IMR-90 (cell line): ENCODE data around the gene KCNQ1. TPM values are rescaled to one million over a fixed set of nuclear protein-coding genes. Genes with fewer than 3 reads are reported as not detected.

Experiments
- ATAC-seq: fragments of 200-7000 bp; cut with Tn5 transposase; 2 replicates; pipeline ENCODE4 v1.9.1; 2020; ENCODE audit warnings: low read depth, mild to moderate bottlenecking, moderate library complexity
- BruUV-seq: library from RNA; stranded (reverse); fragments of 400-500 nt; replicated peaks from 2 replicates; lab custom pipeline; 2021; lab: Mats Ljungman, UMichigan
- CTCF ChIA-PET: fragments of 300-600 bp; formaldehyde crosslinking; extraction: SDS; loops from one replicate; lab custom pipeline; 2021; ENCODE audit warnings: antibody characterized with exemption; lab: Yijun Ruan, JAX
- POLR2A ChIA-PET: fragments of 300-600 bp; sonication (Branson Sonifier 250); formaldehyde crosslinking; loops from one replicate; lab custom pipeline; 2022; ENCODE audit warnings: antibody characterized with exemption; ENCODE audit not compliant: unreplicated experiment; lab: Charles Lee
- DNase-seq: peaks from one replicate; pipeline ENCODE4 v3.0.0; 2013
- H2AFZ ChIP-seq: replicated peaks from 2 replicates; pipeline ENCODE3; 2013; ENCODE audit warnings: low read length, mild to moderate bottlenecking; ENCODE audit not compliant: poor library complexity
- H2AK5ac ChIP-seq: 2 replicates; pipeline ENCODE4 v1.6.1; 2013; ENCODE audit warnings: low read depth, low read length, inconsistent platforms
- H2AK9ac ChIP-seq: replicated peaks from 2 replicates; pipeline ENCODE3; 2013; ENCODE audit warnings: mild to moderate bottlenecking, low read depth, low read length, moderate library complexity; ENCODE audit not compliant: poor library complexity
- H2BK120ac ChIP-seq: 2 replicates; pipeline ENCODE4 v1.6.1; 2013; ENCODE audit warnings: low read depth, low read length, inconsistent platforms
- H2BK15ac ChIP-seq: 3 replicates; pipeline ENCODE4 v1.6.1; 2013; ENCODE audit warnings: low read depth, low read length, inconsistent platforms
- H2BK20ac ChIP-seq: 2 replicates; pipeline ENCODE4 v1.6.1; 2013; ENCODE audit warnings: low read depth, mild to moderate bottlenecking, inconsistent platforms, low read length, moderate library complexity
- H2BK5ac ChIP-seq: 2 replicates; pipeline ENCODE4 v1.6.1; 2013; ENCODE audit warnings: mild to moderate bottlenecking, low read depth, low read length, inconsistent platforms; ENCODE audit not compliant: poor library complexity, severe bottlenecking
- H3K14ac ChIP-seq: replicated peaks from 2 replicates; pipeline ENCODE4 v1.6.1; 2013; ENCODE audit warnings: low read depth, low read length, inconsistent platforms
- H3K18ac ChIP-seq: 2 replicates; pipeline ENCODE4 v1.6.1; 2013; ENCODE audit warnings: low read depth, low read length, control low read depth
- H3K23ac ChIP-seq: 2 replicates; pipeline ENCODE4 v1.6.1; 2013; ENCODE audit warnings: low read depth, low read length, inconsistent platforms
- H3K27ac ChIP-seq: 2 replicates; pipeline ENCODE4 v1.5.1; 2013; ENCODE audit warnings: mild to moderate bottlenecking, control low read depth, low read length; ENCODE audit not compliant: insufficient read depth
- H3K27me3 ChIP-seq: 2 replicates; pipeline ENCODE4 v1.6.1; 2013; ENCODE audit warnings: low read length; ENCODE audit not compliant: control insufficient read depth, insufficient read depth
- H3K36me3 ChIP-seq: 2 replicates; pipeline ENCODE4 v1.6.1; 2013; ENCODE audit warnings: low read length, mixed read lengths; ENCODE audit not compliant: control insufficient read depth, insufficient read depth
- H3K4ac ChIP-seq: 2 replicates; pipeline ENCODE4 v1.6.1; 2013; ENCODE audit warnings: low read depth, low read length, inconsistent platforms
- H3K4me1 ChIP-seq: 2 replicates; pipeline ENCODE4 v1.6.1; 2013; ENCODE audit warnings: low read length, mixed read lengths; ENCODE audit not compliant: control insufficient read depth, insufficient read depth
- H3K4me2 ChIP-seq: 2 replicates; pipeline ENCODE4 v1.6.1; 2013; ENCODE audit warnings: low read depth, mild to moderate bottlenecking, control low read depth, low read length, moderate library complexity
- H3K4me3 ChIP-seq: 2 replicates; pipeline ENCODE4 v1.5.1; 2013; ENCODE audit warnings: low read depth, mild to moderate bottlenecking, control low read depth, low read length, moderate library complexity; ENCODE audit not compliant: insufficient read depth
- H3K56ac ChIP-seq: 2 replicates; pipeline ENCODE4 v1.6.1; 2013; ENCODE audit warnings: low read length, inconsistent platforms; ENCODE audit not compliant: insufficient read depth; ENCODE audit errors: extremely low read depth
- H3K79me1 ChIP-seq, 2 experiments: 2 replicates each; pipeline ENCODE4 v1.6.1; 2013; ENCODE audit warnings: low read length in 2 of 2, inconsistent platforms in 1 of 2, low read depth in 1 of 2
- H3K9ac ChIP-seq: 2 replicates; pipeline ENCODE4 v1.6.1; 2013; ENCODE audit warnings: low read depth, low read length, control low read depth
- H3K9me1 ChIP-seq: 2 replicates; pipeline ENCODE4 v1.6.1; 2013; ENCODE audit warnings: low read length, inconsistent platforms; ENCODE audit not compliant: insufficient read depth
- H3K9me3 ChIP-seq: 2 replicates; pipeline ENCODE4 v1.6.1; 2013; ENCODE audit warnings: low read length; ENCODE audit not compliant: control insufficient read depth, insufficient read depth
- H4K20me1 ChIP-seq: 2 replicates; pipeline ENCODE4 v1.6.1; 2013; ENCODE audit warnings: low read length, inconsistent platforms; ENCODE audit not compliant: insufficient read depth
- H4K5ac ChIP-seq: 2 replicates; pipeline ENCODE4 v1.6.1; 2013; ENCODE audit warnings: mild to moderate bottlenecking, low read depth, low read length, control low read depth
- H4K8ac ChIP-seq, 2 experiments: 2 replicates each; pipeline ENCODE4 v1.6.1; 2013; ENCODE audit warnings: low read depth in 2 of 2, low read length in 2 of 2, control low read depth in 1 of 2, inconsistent platforms in 1 of 2
- H4K91ac ChIP-seq: 2 replicates; pipeline ENCODE4 v1.6.1; 2013; ENCODE audit warnings: low read depth, low read length, inconsistent platforms; ENCODE audit not compliant: insufficient read depth
- BHLHE40 ChIP-seq: fragments of 150-350 bp; IDR thresholded peaks from 2 replicates; pipeline ENCODE4 v1.6.1; 2016; ENCODE audit warnings: mild to moderate bottlenecking, low read depth, low read length
- CEBPB ChIP-seq: IDR thresholded peaks from 2 replicates; pipeline ENCODE4 v1.6.1; 2012; ENCODE audit warnings: low read depth, low read length, improper control_type of control experiment
- CHD1 ChIP-seq: IDR thresholded peaks from 2 replicates; pipeline ENCODE4 v1.6.1; 2012; ENCODE audit warnings: low read depth, low read length, improper control_type of control experiment
- ELK1 ChIP-seq: fragments of 150-350 bp; IDR thresholded peaks from 2 replicates; pipeline ENCODE4 v1.6.1; 2016; ENCODE audit warnings: low read depth, mild to moderate bottlenecking, low read length, moderate library complexity, borderline replicate concordance
- FOS ChIP-seq: fragments of 150-350 bp; IDR thresholded peaks from 2 replicates; pipeline ENCODE4 v1.6.1; 2016; ENCODE audit warnings: low read depth, low read length
- MAFK ChIP-seq: IDR thresholded peaks from 2 replicates; pipeline ENCODE4 v1.6.1; 2012; ENCODE audit warnings: low read depth, low read length, improper control_type of control experiment
- MAZ ChIP-seq: IDR thresholded peaks from 2 replicates; pipeline ENCODE4 v1.6.1; 2012; ENCODE audit warnings: low read depth, mild to moderate bottlenecking, low read length, improper control_type of control experiment, moderate library complexity, borderline replicate concordance
- MXI1 ChIP-seq: IDR thresholded peaks from 2 replicates; pipeline ENCODE4 v1.6.1; 2012; ENCODE audit warnings: low read depth, mild to moderate bottlenecking, low read length, moderate library complexity, borderline replicate concordance
- NFE2L2 ChIP-seq: fragments of 150-350 bp; IDR thresholded peaks from 2 replicates; pipeline ENCODE4 v1.6.1; 2016; ENCODE audit warnings: low read depth, mild to moderate bottlenecking, low read length
- POLR2A ChIP-seq: IDR thresholded peaks from 2 replicates; pipeline ENCODE4 v1.6.1; 2012; ENCODE audit warnings: mild to moderate bottlenecking, low read depth, low read length
- RAD21 ChIP-seq: IDR thresholded peaks from 2 replicates; pipeline ENCODE4 v1.6.1; 2012; ENCODE audit warnings: low read length, improper control_type of control experiment
- RCOR1 ChIP-seq: IDR thresholded peaks from 2 replicates; pipeline ENCODE4 v1.6.1; 2012; ENCODE audit warnings: mild to moderate bottlenecking, low read length, improper control_type of control experiment; ENCODE audit not compliant: insufficient replicate concordance
- RFX5 ChIP-seq: IDR thresholded peaks from 2 replicates; pipeline ENCODE4 v1.8.0; 2012; ENCODE audit warnings: low read depth, mild to moderate bottlenecking, low read length, moderate library complexity
- SMC3 ChIP-seq: fragments of 150-350 bp; IDR thresholded peaks from 2 replicates; pipeline ENCODE4 v1.6.1; 2016; ENCODE audit warnings: low read depth, mild to moderate bottlenecking, antibody characterized with exemption, low read length, moderate library complexity
- WGBS, 2 experiments: methylation state at CpG; one replicate each; pipeline versions ENCODE4 v1.1.5 to v1.1.7; 2013; ENCODE audit warnings: missing lambda C conversion rate in 2 of 2; ENCODE audit not compliant: insufficient read length in 1 of 2; ENCODE audit errors: extremely low coverage in 2 of 2; 5-methylcytosine and 5-hydroxymethylcytosine counted together
- dilution Hi-C: fragments of 300-500 bp; cut with HindIII; formaldehyde crosslinking; loops from one replicate; pipeline ENCODE4 v1.14.3; 2018; ENCODE audit warnings: low sequenced_read_pairs; ENCODE audit not compliant: unreplicated experiment
- in situ Hi-C: fragments of 300-500 bp; cut with MboI; formaldehyde crosslinking; loops from 3 replicates; pipeline ENCODE4 v1.14.3; 2019; ENCODE audit warnings: low sequenced_read_pairs, inconsistent platforms, mixed read lengths
- intact Hi-C: fragments of 100-400 bp; cut with micrococcal nuclease; formaldehyde crosslinking; loops from 2 replicates; pipeline ENCODE4 v1.10.0; 2022
- polyA plus RNA-seq, 3 experiments: library from polyadenylated mRNA; depleted of rRNA; stranded (reverse); fragments of >200 nt; gene quantifications; 2 replicates each; pipeline ENCODE4 v1.2.3, GENCODE V29; 2012; ENCODE audit warnings: low replicate concordance in 1 of 3
- total RNA-seq: library from RNA; depleted of rRNA; stranded (reverse); fragments of >200 nt; gene quantifications from 2 replicates; pipeline ENCODE4 v1.2.3, GENCODE V29; 2012
- TF ChIP-seq, protein P1 (sequence below): fragments of 150-350 bp; IDR thresholded peaks from 2 replicates; pipeline ENCODE4 v1.6.1; 2017; ENCODE audit warnings: mild to moderate bottlenecking, antibody characterized with exemption, low read length, low read depth

Gene KCNQ1
- total and polyA plus RNA-seq, 2 of the 4 experiments (the other 2 are of a cell fraction): 0.07 TPM; not detected in 1

DNA sequence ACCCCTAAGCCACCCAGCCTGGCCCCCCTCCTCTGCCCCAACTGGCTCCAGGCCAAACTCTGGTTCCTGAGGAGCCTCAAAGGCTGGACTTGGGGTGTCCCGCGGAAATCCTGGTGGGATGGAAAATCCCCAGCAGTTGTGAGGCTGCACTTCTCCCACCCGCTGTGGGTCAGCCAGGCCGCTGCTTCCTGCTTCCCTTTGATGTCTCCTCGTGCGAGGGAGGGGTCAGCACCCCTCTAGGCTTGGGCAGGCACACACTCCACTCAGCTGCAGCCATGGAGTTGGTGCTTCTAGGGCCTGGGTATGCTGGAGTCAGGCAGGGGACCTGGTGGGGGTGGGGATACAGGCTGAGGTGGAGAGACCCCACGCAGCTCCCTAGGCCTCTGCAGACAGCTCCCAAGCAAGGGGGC lies 243.0 kb downstream of the KCNQ1 start:
- whole genome bisulfite sequencing, 2 experiments: 20% methylated on average over 1 of the region's 7 CpGs; no CpG with 5 or more reads in 1 of the 2 experiments
- BruUV-seq: no TSS peak
- no peak overlapping the region for H3K56ac ChIP-seq
- no peaks in the 10 kb centered on the region for H3K9me3 ChIP-seq
- H3K27ac ChIP-seq: no peak overlapping the region
- peaks cover 100% of the 10 kb centered on the region for H4K20me1 ChIP-seq
- H2BK15ac ChIP-seq: no peak overlapping the region
- no peak overlapping the region for H3K23ac ChIP-seq
- no peak overlapping the region for H2BK5ac ChIP-seq
- H3K14ac ChIP-seq: no peak overlapping the region
- no peak overlapping the region for H3K4me3 ChIP-seq
- H3K4ac ChIP-seq: no peak overlapping the region
- ATAC-seq: no peak
- intact Hi-C loops (no loop called here), dilution Hi-C loops (no loop called here), in situ Hi-C loops (no loop called here)
- ChIA-PET POLR2A (no interaction called here), CTCF (no interaction called here)
- H3K18ac ChIP-seq: no peak overlapping the region
- no peak overlapping the region for H4K8ac ChIP-seq
- H3K4me2 ChIP-seq: no peak overlapping the region
- H2BK20ac ChIP-seq: no peak overlapping the region
- no peak overlapping the region for H2AFZ ChIP-seq
- H2AK9ac ChIP-seq: no peak overlapping the region
- peaks cover 0 to 89% of the 10 kb centered on the region in 2 experiments; a peak in 2 of 4 replicates for H3K79me1 ChIP-seq
- H3K27me3 ChIP-seq: no peaks in the 10 kb centered on the region; the same call in 1 of the 2 replicates
- H4K91ac ChIP-seq: no peak overlapping the region
- H3K4me1 ChIP-seq: peaks cover 1% of the 10 kb centered on the region; the same call in 1 of the 2 replicates
- peaks cover 17% of the 10 kb centered on the region for H3K9me1 ChIP-seq
- no peak overlapping the region for H2AK5ac ChIP-seq
- no peak overlapping the region for H4K5ac ChIP-seq
- no peak for DNase-seq
- H2BK120ac ChIP-seq: no peak overlapping the region
- peaks cover 11% of the 10 kb centered on the region; the same call in 1 of the 2 replicates for H3K36me3 ChIP-seq
- no peak overlapping the region for H3K9ac ChIP-seq
- TF ChIP-seq, protein P1, sequence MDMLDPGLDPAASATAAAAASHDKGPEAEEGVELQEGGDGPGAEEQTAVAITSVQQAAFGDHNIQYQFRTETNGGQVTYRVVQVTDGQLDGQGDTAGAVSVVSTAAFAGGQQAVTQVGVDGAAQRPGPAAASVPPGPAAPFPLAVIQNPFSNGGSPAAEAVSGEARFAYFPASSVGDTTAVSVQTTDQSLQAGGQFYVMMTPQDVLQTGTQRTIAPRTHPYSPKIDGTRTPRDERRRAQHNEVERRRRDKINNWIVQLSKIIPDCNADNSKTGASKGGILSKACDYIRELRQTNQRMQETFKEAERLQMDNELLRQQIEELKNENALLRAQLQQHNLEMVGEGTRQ: no peak
- TF ChIP-seq RCOR1: no peak
- TF ChIP-seq CHD1: no peak
- TF ChIP-seq POLR2A: no peak
- no peak for TF ChIP-seq MAZ
- TF ChIP-seq ELK1: no peak
- no peak for TF ChIP-seq NFE2L2
- no peak for TF ChIP-seq MAFK
- TF ChIP-seq RFX5: no peak
- no peak for TF ChIP-seq SMC3
- TF ChIP-seq FOS: no peak
- no peak for TF ChIP-seq BHLHE40
- no peak for TF ChIP-seq RAD21
- TF ChIP-seq MXI1: no peak
- TF ChIP-seq CEBPB: no peak
